Astrocyte (in vitro differentiated cells and primary cell): Measurements from ENCODE around the gene KRT73.

Experiments
- CTCF ChIP-seq: IDR thresholded peaks from 2 replicates; pipeline ENCODE4 v1.5.1; 2011; ENCODE audit warnings: low read depth, mild to moderate bottlenecking, inconsistent platforms, low read length, moderate library complexity; ENCODE audit not compliant: insufficient read depth
- EZH2 ChIP-seq: IDR thresholded peaks from 2 replicates; pipeline ENCODE4 v1.6.1; 2012; ENCODE audit warnings: mild to moderate bottlenecking, low read length, inconsistent platforms; ENCODE audit not compliant: insufficient read depth

GRCh38 chr12:52600475-52600874, 17.9 kb downstream of the KRT73 start:
- TF ChIP-seq CTCF (no peak), EZH2 (no peak)
